HFFc6 (cell line): Measurements from ENCODE around the gene ACTRT2. TPM values are rescaled to one million over a fixed set of nuclear protein-coding genes. Genes with fewer than 3 reads are reported as not detected.

Experiments
- DNase-seq: peaks from one replicate; pipeline ENCODE4 v3.0.0-alpha.2; 2018
- H3K27ac Mint-ChIP-seq: 2 replicates; pipeline ENCODE4 v1.8.0; 2020; ENCODE audit warnings: mild to moderate bottlenecking, mixed read lengths
- H3K27me3 Mint-ChIP-seq: 2 replicates; pipeline ENCODE4 v1.8.0; 2021; ENCODE audit warnings: mild to moderate bottlenecking, moderate library complexity, mixed read lengths; ENCODE audit not compliant: insufficient read depth
- H3K36me3 Mint-ChIP-seq: 2 replicates; pipeline ENCODE4 v1.8.0; 2021; ENCODE audit warnings: low read depth, mixed read lengths
- H3K4me1 Mint-ChIP-seq: 2 replicates; pipeline ENCODE4 v1.8.0; 2020; ENCODE audit warnings: low read depth, mixed read lengths
- H3K4me3 Mint-ChIP-seq: 2 replicates; pipeline ENCODE4 v1.8.0; 2020; ENCODE audit warnings: mild to moderate bottlenecking, moderate library complexity, mixed read lengths
- H3K9me3 Mint-ChIP-seq: 2 replicates; pipeline ENCODE4 v1.8.0; 2020; ENCODE audit warnings: mild to moderate bottlenecking, mixed read lengths
- CTCF ChIP-seq: fragments of 200-600 bp; sonication (generic); IDR thresholded peaks from 2 replicates; pipeline ENCODE4 v1.5.0; 2021; ENCODE audit warnings: antibody characterized with exemption, mild to moderate bottlenecking
- total RNA-seq, 6 experiments: library from RNA; stranded (reverse); fragmentation: NEBNext Ultra II Directional; extraction: Animal tissue kit (Norgen Biotek cat#: 25700); gene quantifications; 2 replicates in 1 of 6; 3 replicates in 5 of 6; pipeline ENCODE4 v1.2.3, GENCODE V29; 2021

Gene ACTRT2
- total RNA-seq, 6 experiments from 2014 or later = not detected

GRCh38 chr1:3063379-3064295, 42.4 kb downstream of the ACTRT2 start:
- peaks cover 19% of the 10 kb centered on the region for H3K27me3 Mint-ChIP-seq
- no peak for TF ChIP-seq CTCF
- H3K36me3 Mint-ChIP-seq = no peaks in the 10 kb centered on the region
- H3K9me3 Mint-ChIP-seq = no peaks in the 10 kb centered on the region
- DNase-seq = no peak
- no peak overlapping the region for H3K4me3 Mint-ChIP-seq
- H3K27ac Mint-ChIP-seq = no peak overlapping the region
- H3K4me1 Mint-ChIP-seq = no peaks in the 10 kb centered on the region

GRCh38 chr1:3064296-3064850, 43.1 kb downstream of the ACTRT2 start:
- Mint-ChIP-seq H3K4me1 (no peaks in the 10 kb centered on the region), H3K27ac (no peak overlapping the region), H3K4me3 (no peak overlapping the region), H3K27me3 (peaks cover 22% of the 10 kb centered on the region), H3K9me3 (no peaks in the 10 kb centered on the region), H3K36me3 (no peaks in the 10 kb centered on the region)
- no peak for DNase-seq
- no peak for TF ChIP-seq CTCF

- H3K9me3 Mint-ChIP-seq = no peaks in the 10 kb centered on the region
- no peak overlapping the region for H3K27ac Mint-ChIP-seq
- H3K4me1 Mint-ChIP-seq = no peaks in the 10 kb centered on the region
- no peak for DNase-seq
- peaks cover 22% of the 10 kb centered on the region for H3K27me3 Mint-ChIP-seq
- no peak for TF ChIP-seq CTCF
- H3K36me3 Mint-ChIP-seq = no peaks in the 10 kb centered on the region
- no peak overlapping the region for H3K4me3 Mint-ChIP-seq
Measured at GRCh38 chr1:3064901-3065300, 43.6 kb downstream of the ACTRT2 start.

- no peak for TF ChIP-seq CTCF
- Mint-ChIP-seq H3K36me3 (no peaks in the 10 kb centered on the region), H3K27ac (no peak overlapping the region), H3K27me3 (peaks cover 22% of the 10 kb centered on the region), H3K4me1 (no peaks in the 10 kb centered on the region), H3K4me3 (no peak overlapping the region), H3K9me3 (no peaks in the 10 kb centered on the region)
- no peak for DNase-seq
Measured at GRCh38 chr1:3065396-3065795, 44.1 kb downstream of the ACTRT2 start.

GRCh38 chr1:3065797-3066196, 44.5 kb downstream of the ACTRT2 start:
- no peak overlapping the region for H3K27ac Mint-ChIP-seq

More at GRCh38 chr1:3065797-3066196, 44.5 kb downstream of the ACTRT2 start:
- Mint-ChIP-seq H3K36me3 (no peaks in the 10 kb centered on the region), H3K9me3 (no peaks in the 10 kb centered on the region), H3K4me3 (no peak overlapping the region), H3K4me1 (no peaks in the 10 kb centered on the region), H3K27me3 (peaks cover 22% of the 10 kb centered on the region)
- TF ChIP-seq CTCF = no peak
- DNase-seq = no peak
